Measurements from ENCODE around the gene GPS1.

GRCh38 chr17:82080048-82080788, 28.5 kb downstream of the GPS1 start:
- no peak for TF ChIP-seq TAF1 (IDR thresholded peaks at IDR 0.05; ENCODE audit: borderline replicate concordance, insufficient read depth, low read length)
- TF ChIP-seq POLR2AphosphoS5 (IDR thresholded peaks at IDR 0.05; ENCODE audit: low read depth, low read length): no peak
- no peak for TF ChIP-seq SIN3A (IDR thresholded peaks at IDR 0.05; ENCODE audit: borderline replicate concordance, insufficient read depth, low read length)
